Astrocyte (in vitro differentiated cells and primary cell): Measurements from ENCODE around the gene BCAR1. TPM values are rescaled to one million over a fixed set of nuclear protein-coding genes. Genes with fewer than 3 reads are reported as not detected.

Experiments used
- DNase-seq: peaks from one replicate; pipeline ENCODE4 v3.0.0-alpha.2; 2010; ENCODE audit warnings: low read depth
- FAIRE-seq: peaks from 2 replicates; lab custom pipeline; 2011; peaks lifted over from hg19 to GRCh38; lab: Jason Lieb, UNC
- H2AFZ ChIP-seq: 2 replicates; pipeline ENCODE4 v1.6.0; 2012; ENCODE audit warnings: low read depth, low read length, inconsistent platforms
- H3K27ac ChIP-seq: 2 replicates; pipeline ENCODE4 v1.5.1; 2011; ENCODE audit warnings: low read depth, low read length, inconsistent platforms
- H3K27me3 ChIP-seq: 2 replicates; pipeline ENCODE4 v1.6.0; 2011; ENCODE audit warnings: low read length, inconsistent platforms; ENCODE audit not compliant: insufficient read depth
- H3K36me3 ChIP-seq: 2 replicates; pipeline ENCODE4 v1.5.1; 2011; ENCODE audit warnings: low read length, inconsistent platforms; ENCODE audit not compliant: insufficient read depth
- H3K4me1 ChIP-seq: 2 replicates; pipeline ENCODE4 v1.5.1; 2011; ENCODE audit warnings: low read length, inconsistent platforms; ENCODE audit not compliant: insufficient read depth
- H3K4me2 ChIP-seq: 2 replicates; pipeline ENCODE4 v1.6.0; 2012; ENCODE audit warnings: low read length, inconsistent platforms
- H3K4me3 ChIP-seq: 2 replicates; pipeline ENCODE4 v1.5.1; 2011; ENCODE audit warnings: low read depth, mild to moderate bottlenecking, low read length, inconsistent platforms; ENCODE audit not compliant: insufficient read depth
- H3K79me2 ChIP-seq: 2 replicates; pipeline ENCODE4 v1.6.0; 2012; ENCODE audit warnings: mild to moderate bottlenecking, low read length, inconsistent platforms; ENCODE audit not compliant: insufficient read depth
- H3K9ac ChIP-seq: 2 replicates; pipeline ENCODE4 v1.6.0; 2012; ENCODE audit warnings: mild to moderate bottlenecking, low read length, inconsistent platforms
- H3K9me3 ChIP-seq: 2 replicates; pipeline ENCODE4 v1.5.1; 2012; ENCODE audit warnings: low read depth, mild to moderate bottlenecking, low read length, inconsistent platforms; ENCODE audit not compliant: insufficient read depth
- H4K20me1 ChIP-seq: 2 replicates; pipeline ENCODE4 v1.6.0; 2012; ENCODE audit warnings: low read length, inconsistent platforms; ENCODE audit not compliant: insufficient read depth
- H3K27ac Mint-ChIP-seq: one replicate; pipeline ENCODE4 v1.8.0; 2021; ENCODE audit warnings: mild to moderate bottlenecking, mixed read lengths; ENCODE audit not compliant: unreplicated experiment
- H3K27me3 Mint-ChIP-seq: one replicate; pipeline ENCODE4 v1.8.0; 2021; ENCODE audit warnings: low read depth, mixed read lengths; ENCODE audit not compliant: unreplicated experiment
- H3K36me3 Mint-ChIP-seq: one replicate; pipeline ENCODE4 v1.8.0; 2021; ENCODE audit warnings: low read depth, mixed read lengths; ENCODE audit not compliant: unreplicated experiment
- H3K4me1 Mint-ChIP-seq: one replicate; pipeline ENCODE4 v1.8.0; 2021; ENCODE audit warnings: low read depth, mixed read lengths; ENCODE audit not compliant: unreplicated experiment
- H3K4me3 Mint-ChIP-seq: one replicate; pipeline ENCODE4 v1.8.0; 2021; ENCODE audit warnings: mild to moderate bottlenecking, moderate library complexity, mixed read lengths; ENCODE audit not compliant: unreplicated experiment
- H3K9me3 Mint-ChIP-seq: one replicate; pipeline ENCODE4 v1.8.0; 2021; ENCODE audit warnings: mild to moderate bottlenecking, mixed read lengths; ENCODE audit not compliant: unreplicated experiment
- EZH2 ChIP-seq: IDR thresholded peaks from 2 replicates; pipeline ENCODE4 v1.6.1; 2012; ENCODE audit warnings: mild to moderate bottlenecking, low read length, inconsistent platforms; ENCODE audit not compliant: insufficient read depth
- total RNA-seq: library from RNA; stranded (reverse); gene quantifications from 2 replicates; pipeline ENCODE4 v1.2.1, GENCODE V29; 2021
- TF ChIP-seq, protein P1 (sequence below): IDR thresholded peaks from 2 replicates; pipeline ENCODE4 v1.5.1; 2011; ENCODE audit warnings: low read depth, mild to moderate bottlenecking, inconsistent platforms, low read length, moderate library complexity; ENCODE audit not compliant: insufficient read depth

The BCAR1 gene
- total RNA-seq, 1 donor from 2014 or later: 296 TPM

DNA sequence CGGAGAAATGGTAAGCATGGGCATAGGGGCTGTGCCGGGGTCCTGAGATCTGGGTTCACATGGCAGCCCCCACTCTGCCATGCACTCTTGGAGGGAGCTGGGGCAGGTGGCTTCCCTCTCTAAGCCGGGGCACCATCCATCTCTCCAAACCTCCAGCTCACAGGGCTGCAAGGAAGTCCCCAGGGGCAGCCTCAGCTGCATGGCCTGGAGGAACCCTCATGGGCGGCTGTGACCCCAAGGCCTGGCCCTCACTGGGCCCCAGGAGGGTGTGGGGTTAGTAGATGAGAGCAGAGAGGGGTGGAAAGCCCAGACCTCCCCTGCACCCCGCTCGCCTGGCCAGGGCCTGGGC lies 47.0 kb downstream of the BCAR1 start:
- H3K4me2 ChIP-seq: no peak overlapping the region
- H2AFZ ChIP-seq: no peak overlapping the region
- H3K9me3 Mint-ChIP-seq: no peaks in the 10 kb centered on the region

DNA sequence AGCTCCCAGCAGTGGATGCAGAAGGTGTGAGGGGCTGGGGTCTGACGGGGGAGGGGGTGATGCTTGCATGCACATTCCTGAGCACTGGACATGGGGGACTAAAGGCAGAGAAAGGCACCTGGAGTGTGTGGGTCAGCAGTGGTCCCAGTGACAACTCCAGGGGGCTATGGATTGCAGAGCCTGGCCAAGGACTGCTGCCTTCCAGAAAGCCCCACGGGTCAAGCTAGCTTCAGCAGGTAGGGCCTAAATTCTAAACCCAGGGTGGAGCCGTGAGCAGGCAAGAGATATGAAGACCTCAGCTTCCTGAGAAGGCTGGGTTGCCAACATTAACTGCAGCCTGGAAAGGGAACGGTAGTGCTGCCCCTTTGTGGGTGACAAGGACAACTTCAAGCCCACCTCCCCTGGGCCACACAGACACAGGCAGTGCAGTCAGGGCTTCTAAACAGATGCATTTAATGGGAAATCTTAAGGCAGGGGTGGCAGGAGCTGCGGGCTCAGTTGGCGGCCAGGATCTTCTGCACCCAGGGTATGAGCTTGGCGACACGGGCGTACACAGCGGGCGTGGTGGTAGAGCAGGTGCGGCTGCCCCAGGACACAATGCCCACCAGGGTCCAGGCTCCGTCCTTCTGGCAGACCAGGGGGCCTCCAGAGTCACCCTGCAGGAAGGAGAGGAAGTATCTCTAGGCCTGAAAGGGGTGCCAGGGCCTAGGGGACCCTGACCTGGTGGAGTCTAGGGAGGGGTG lies 47.6 kb downstream of the BCAR1 start:
- Histone ChIP-seq H3K4me2 (no peak overlapping the region), H3K4me1 (peaks cover 3% of the 10 kb centered on the region), H2AFZ (no peak overlapping the region), H3K27me3 (no peaks in the 10 kb centered on the region), H4K20me1 (no peaks in the 10 kb centered on the region), H3K9me3 (no peaks in the 10 kb centered on the region), H3K9ac (no peak overlapping the region), H3K27ac (no peak overlapping the region), H3K36me3 (no peaks in the 10 kb centered on the region), H3K4me3 (no peak overlapping the region), H3K79me2 (no peaks in the 10 kb centered on the region)
- Mint-ChIP-seq H3K27me3 (peaks cover 5% of the 10 kb centered on the region), H3K4me3 (no peak overlapping the region), H3K36me3 (no peaks in the 10 kb centered on the region), H3K27ac (no peak overlapping the region), H3K9me3 (no peaks in the 10 kb centered on the region), H3K4me1 (peaks cover 2% of the 10 kb centered on the region)
- DNase-seq (no peak), FAIRE-seq (no peak)
- no peak for TF ChIP-seq EZH2
- TF ChIP-seq, protein P1, sequence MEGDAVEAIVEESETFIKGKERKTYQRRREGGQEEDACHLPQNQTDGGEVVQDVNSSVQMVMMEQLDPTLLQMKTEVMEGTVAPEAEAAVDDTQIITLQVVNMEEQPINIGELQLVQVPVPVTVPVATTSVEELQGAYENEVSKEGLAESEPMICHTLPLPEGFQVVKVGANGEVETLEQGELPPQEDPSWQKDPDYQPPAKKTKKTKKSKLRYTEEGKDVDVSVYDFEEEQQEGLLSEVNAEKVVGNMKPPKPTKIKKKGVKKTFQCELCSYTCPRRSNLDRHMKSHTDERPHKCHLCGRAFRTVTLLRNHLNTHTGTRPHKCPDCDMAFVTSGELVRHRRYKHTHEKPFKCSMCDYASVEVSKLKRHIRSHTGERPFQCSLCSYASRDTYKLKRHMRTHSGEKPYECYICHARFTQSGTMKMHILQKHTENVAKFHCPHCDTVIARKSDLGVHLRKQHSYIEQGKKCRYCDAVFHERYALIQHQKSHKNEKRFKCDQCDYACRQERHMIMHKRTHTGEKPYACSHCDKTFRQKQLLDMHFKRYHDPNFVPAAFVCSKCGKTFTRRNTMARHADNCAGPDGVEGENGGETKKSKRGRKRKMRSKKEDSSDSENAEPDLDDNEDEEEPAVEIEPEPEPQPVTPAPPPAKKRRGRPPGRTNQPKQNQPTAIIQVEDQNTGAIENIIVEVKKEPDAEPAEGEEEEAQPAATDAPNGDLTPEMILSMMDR: no peak

More for the DNA sequence above, 47.0 kb downstream of the BCAR1 start:
- Histone ChIP-seq H3K27me3 (no peaks in the 10 kb centered on the region), H3K36me3 (no peaks in the 10 kb centered on the region), H3K79me2 (no peaks in the 10 kb centered on the region), H3K27ac (no peak overlapping the region), H3K9me3 (no peaks in the 10 kb centered on the region), H3K4me3 (no peak overlapping the region), H4K20me1 (no peaks in the 10 kb centered on the region), H3K4me1 (peaks cover 3% of the 10 kb centered on the region), H3K9ac (no peak overlapping the region)
- Mint-ChIP-seq H3K4me3 (no peak overlapping the region), H3K4me1 (peaks cover 2% of the 10 kb centered on the region), H3K36me3 (no peaks in the 10 kb centered on the region), H3K27ac (no peak overlapping the region), H3K27me3 (peaks cover 5% of the 10 kb centered on the region)
- DNase-seq: no peak
- FAIRE-seq: no peak
- TF ChIP-seq, protein P1: no peak
- TF ChIP-seq EZH2: no peak

DNA sequence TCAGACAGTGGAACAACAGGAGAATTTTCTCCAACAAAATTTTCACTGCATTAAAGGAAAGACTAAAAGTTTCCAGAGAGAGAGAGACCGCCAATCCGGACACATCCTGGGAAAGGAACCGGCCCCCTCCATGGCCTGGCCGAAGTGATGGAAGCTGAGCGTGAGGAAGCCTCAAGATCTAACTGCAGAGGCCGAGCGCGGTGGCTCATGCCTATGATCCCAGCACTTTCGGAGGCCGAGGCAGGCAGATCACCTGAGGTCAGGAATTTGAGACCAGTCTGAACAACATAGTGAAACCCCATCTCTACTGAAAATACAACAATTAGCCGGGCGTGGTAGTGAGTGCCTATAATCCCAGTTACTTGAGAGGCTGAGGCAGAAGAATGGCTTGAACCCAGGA lies 48.3 kb downstream of the BCAR1 start:
- Histone ChIP-seq H3K79me2 (no peaks in the 10 kb centered on the region), H3K27me3 (no peaks in the 10 kb centered on the region), H3K4me3 (no peak overlapping the region), H2AFZ (no peak overlapping the region), H3K9me3 (no peaks in the 10 kb centered on the region), H3K4me1 (peaks cover 3% of the 10 kb centered on the region), H3K27ac (no peak overlapping the region), H3K36me3 (no peaks in the 10 kb centered on the region), H4K20me1 (no peaks in the 10 kb centered on the region), H3K4me2 (no peak overlapping the region), H3K9ac (no peak overlapping the region)
- Mint-ChIP-seq H3K27ac (no peak overlapping the region), H3K27me3 (peaks cover 5% of the 10 kb centered on the region), H3K4me1 (no peaks in the 10 kb centered on the region), H3K4me3 (no peak overlapping the region), H3K36me3 (no peaks in the 10 kb centered on the region), H3K9me3 (no peaks in the 10 kb centered on the region)
- TF ChIP-seq EZH2: no peak
- TF ChIP-seq, protein P1: no peak
- no peak for DNase-seq
- FAIRE-seq: no peak
